Measurements from ENCODE around the gene ARHGEF1. TPM values are rescaled to one million over a fixed set of nuclear protein-coding genes. Genes with fewer than 3 reads are reported as not detected.
A peak's percentile ranks its signal among the peaks of the same experiment; 100 is the strongest.

The ARHGEF1 gene
- total RNA-seq, 1 experiment from 2014 or later = 69.5 TPM

GRCh38 chr19:41939861-41940730 is 57.1 kb downstream of the ARHGEF1 start:
- ChIA-PET CTCF (no interaction called here), POLR2A (no interaction called here)
- TF ChIP-seq POLR2AphosphoS5 (IDR thresholded peaks at IDR 0.05; ENCODE audit: low read depth, low read length) = no peak
- no peak for TF ChIP-seq CTCF (IDR thresholded peaks at IDR 0.05)
- TF ChIP-seq TCF7L2 (IDR thresholded peaks at IDR 0.05; ENCODE audit: low read depth, low read length) = no peak
- TF ChIP-seq, protein P1, sequence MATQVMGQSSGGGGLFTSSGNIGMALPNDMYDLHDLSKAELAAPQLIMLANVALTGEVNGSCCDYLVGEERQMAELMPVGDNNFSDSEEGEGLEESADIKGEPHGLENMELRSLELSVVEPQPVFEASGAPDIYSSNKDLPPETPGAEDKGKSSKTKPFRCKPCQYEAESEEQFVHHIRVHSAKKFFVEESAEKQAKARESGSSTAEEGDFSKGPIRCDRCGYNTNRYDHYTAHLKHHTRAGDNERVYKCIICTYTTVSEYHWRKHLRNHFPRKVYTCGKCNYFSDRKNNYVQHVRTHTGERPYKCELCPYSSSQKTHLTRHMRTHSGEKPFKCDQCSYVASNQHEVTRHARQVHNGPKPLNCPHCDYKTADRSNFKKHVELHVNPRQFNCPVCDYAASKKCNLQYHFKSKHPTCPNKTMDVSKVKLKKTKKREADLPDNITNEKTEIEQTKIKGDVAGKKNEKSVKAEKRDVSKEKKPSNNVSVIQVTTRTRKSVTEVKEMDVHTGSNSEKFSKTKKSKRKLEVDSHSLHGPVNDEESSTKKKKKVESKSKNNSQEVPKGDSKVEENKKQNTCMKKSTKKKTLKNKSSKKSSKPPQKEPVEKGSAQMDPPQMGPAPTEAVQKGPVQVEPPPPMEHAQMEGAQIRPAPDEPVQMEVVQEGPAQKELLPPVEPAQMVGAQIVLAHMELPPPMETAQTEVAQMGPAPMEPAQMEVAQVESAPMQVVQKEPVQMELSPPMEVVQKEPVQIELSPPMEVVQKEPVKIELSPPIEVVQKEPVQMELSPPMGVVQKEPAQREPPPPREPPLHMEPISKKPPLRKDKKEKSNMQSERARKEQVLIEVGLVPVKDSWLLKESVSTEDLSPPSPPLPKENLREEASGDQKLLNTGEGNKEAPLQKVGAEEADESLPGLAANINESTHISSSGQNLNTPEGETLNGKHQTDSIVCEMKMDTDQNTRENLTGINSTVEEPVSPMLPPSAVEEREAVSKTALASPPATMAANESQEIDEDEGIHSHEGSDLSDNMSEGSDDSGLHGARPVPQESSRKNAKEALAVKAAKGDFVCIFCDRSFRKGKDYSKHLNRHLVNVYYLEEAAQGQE (IDR thresholded peaks at IDR 0.05; ENCODE audit: insufficient read depth in 1 of 2, low read depth in 2 of 2, low read length in 1 of 2) = no peak
- no peak for TF ChIP-seq SIN3A (IDR thresholded peaks at IDR 0.05; ENCODE audit: borderline replicate concordance, insufficient read depth, low read depth, low read length)
- Histone ChIP-seq H3K36me3 (ENCODE audit: control insufficient read depth, insufficient read depth, low read length) (no peaks in the 10 kb centered on the region), H3K9me3 (ENCODE audit: control insufficient read depth, insufficient read depth, low read depth, low read length) (no peaks in the 10 kb centered on the region), H3K27me3 (ENCODE audit: control insufficient read depth, insufficient read depth, low read length) (no peaks in the 10 kb centered on the region), H3K4me1 (ENCODE audit: control insufficient read depth, insufficient read depth, low read length) (no peaks in the 10 kb centered on the region), H3K27ac (ENCODE audit: low read length) (no peak overlapping the region), H3K4me3 (ENCODE audit: low read depth in 2 of 2, low read length in 2 of 2) (peak overlapping the region; percentile 39 to 48)
- intact Hi-C loops (cut with micrococcal nuclease; ENCODE audit: unreplicated experiment) = loop anchor here (10.0 kb wide), 1 partner anchor 55 kb away; the partner anchor contains the start of gene ARHGEF1
- ATAC-seq = peak; percentile 56; the same call in 1 of the 2 replicates
- in situ Hi-C loops (cut with HindIII; ENCODE audit: low pct_unique_long_range_greater_than_20kb, low sequenced_read_pairs) = no loop called here
- no TSS peak for BruUV-seq (replicated peaks)
- DNase-seq (ENCODE audit: low read depth, low spot score) = no peak

- TF ChIP-seq, protein P1 (IDR thresholded peaks at IDR 0.05; ENCODE audit: insufficient read depth in 1 of 2, low read depth in 2 of 2, low read length in 1 of 2) = no peak
- TF ChIP-seq POLR2AphosphoS5 (IDR thresholded peaks at IDR 0.05; ENCODE audit: low read depth, low read length) (no peak), TCF7L2 (IDR thresholded peaks at IDR 0.05; ENCODE audit: low read depth, low read length) (no peak), CTCF (IDR thresholded peaks at IDR 0.05) (no peak)
- in situ Hi-C loops (cut with HindIII; ENCODE audit: low pct_unique_long_range_greater_than_20kb, low sequenced_read_pairs) = no loop called here
- no peak for ATAC-seq
- H3K27me3 ChIP-seq (ENCODE audit: control insufficient read depth, insufficient read depth, low read length) = no peaks in the 10 kb centered on the region
- POLR2A ChIA-PET = no interaction called here
- CTCF ChIA-PET = no interaction called here
- H3K27ac ChIP-seq (ENCODE audit: low read length) = no peak overlapping the region
- intact Hi-C loops (cut with micrococcal nuclease; ENCODE audit: unreplicated experiment) = no loop called here
- H3K9me3 ChIP-seq (ENCODE audit: control insufficient read depth, insufficient read depth, low read depth, low read length) = no peaks in the 10 kb centered on the region
- peak overlapping the region; percentile 39 to 48 for H3K4me3 ChIP-seq (ENCODE audit: low read depth in 2 of 2, low read length in 2 of 2)
- H3K4me1 ChIP-seq (ENCODE audit: control insufficient read depth, insufficient read depth, low read length) = no peaks in the 10 kb centered on the region
- BruUV-seq (replicated peaks) = no TSS peak
- no peaks in the 10 kb centered on the region for H3K36me3 ChIP-seq (ENCODE audit: control insufficient read depth, insufficient read depth, low read length)
- DNase-seq (ENCODE audit: low read depth, low spot score) = no peak
Measured at GRCh38 chr19:41940731-41941409, 57.9 kb downstream of the ARHGEF1 start.

Measured in Panc1 (cell line).